SK-N-SH treated with all-trans-retinoic acid at 6 μM for 48 hours (cell line): Measurements from ENCODE around the gene SH2D1B.
A peak's percentile ranks its signal among the peaks of the same experiment; 100 is the strongest.
"Not testable (repeated sequence)": the region's sequence is repeated elsewhere in the genome, so short reads cannot be mapped to it uniquely, and the experiment has no call there.

Experiments
- ATAC-seq: fragments of 200-7000 bp; cut with Tn5 transposase; 3 replicates; pipeline ENCODE4 v1.9.1; 2020; ENCODE audit warnings: mild to moderate bottlenecking, moderate library complexity
- ARNTL ChIP-seq: fragments of 450-650 bp; formaldehyde crosslinking; IDR thresholded peaks from 2 replicates; pipeline ENCODE4 v1.5.0; 2020; ENCODE audit warnings: low read depth, mild to moderate bottlenecking, moderate library complexity, borderline replicate concordance
- BACH2 ChIP-seq: fragments of 250-450 bp; sonication (Bioruptor Pico); IDR thresholded peaks from 2 replicates; pipeline ENCODE4 v1.9.0; 2021; ENCODE audit warnings: mild to moderate bottlenecking, borderline replicate concordance
- CREB5 ChIP-seq: fragments of 250-450 bp; sonication (Bioruptor Pico); IDR thresholded peaks from 2 replicates; pipeline ENCODE4 v1.5.1; 2020; ENCODE audit warnings: low read depth, mild to moderate bottlenecking, moderate library complexity
- CSDC2 ChIP-seq: fragments of 250-450 bp; sonication (Bioruptor Pico); IDR thresholded peaks from 2 replicates; pipeline ENCODE4 v1.5.0; 2020; ENCODE audit warnings: mild to moderate bottlenecking, moderate library complexity
- ESRRG ChIP-seq: fragments of 250-450 bp; sonication (Bioruptor Pico); IDR thresholded peaks from 2 replicates; pipeline ENCODE4 v1.6.1; 2021; ENCODE audit warnings: mild to moderate bottlenecking
- GLIS3 ChIP-seq: fragments of 250-450 bp; sonication (Bioruptor Pico); IDR thresholded peaks from 2 replicates; pipeline ENCODE4 v1.5.0; 2020; ENCODE audit warnings: mild to moderate bottlenecking, moderate library complexity
- ISL1 ChIP-seq: fragments of 250-450 bp; sonication (Bioruptor Pico); IDR thresholded peaks from 2 replicates; pipeline ENCODE4 v2.1.2; 2022; ENCODE audit warnings: mild to moderate bottlenecking, moderate library complexity
- OSR1 ChIP-seq: fragments of 250-450 bp; sonication (Bioruptor Pico); IDR thresholded peaks from 2 replicates; pipeline ENCODE4 v1.8.0; 2022; ENCODE audit warnings: moderate library complexity, mild to moderate bottlenecking, inconsistent platforms
- PATZ1 ChIP-seq: fragments of 250-450 bp; sonication (Bioruptor Pico); IDR thresholded peaks from 2 replicates; pipeline ENCODE4 v1.8.0; 2020; ENCODE audit warnings: mild to moderate bottlenecking, moderate library complexity, borderline replicate concordance
- POU6F1 ChIP-seq: fragments of 250-450 bp; sonication (Bioruptor Pico); IDR thresholded peaks from 2 replicates; pipeline ENCODE4 v1.8.0; 2021; ENCODE audit warnings: low read depth, mild to moderate bottlenecking, moderate library complexity, borderline replicate concordance
- RARB ChIP-seq: fragments of 250-450 bp; sonication (Bioruptor Pico); IDR thresholded peaks from 2 replicates; pipeline ENCODE4 v1.8.0; 2021; ENCODE audit warnings: mild to moderate bottlenecking, moderate library complexity
- SNAI2 ChIP-seq: fragments of 250-450 bp; sonication (Bioruptor Pico); IDR thresholded peaks from 2 replicates; pipeline ENCODE4 v1.5.0; 2020; ENCODE audit warnings: mild to moderate bottlenecking, moderate library complexity
- TCF4 ChIP-seq: fragments of 250-450 bp; sonication (Bioruptor Pico); IDR thresholded peaks from 2 replicates; pipeline ENCODE4 v1.8.0; 2021; ENCODE audit warnings: mild to moderate bottlenecking, moderate library complexity, borderline replicate concordance
- TOX ChIP-seq: fragments of 250-450 bp; sonication (Bioruptor Pico); IDR thresholded peaks from 2 replicates; pipeline ENCODE4 v1.8.0; 2021; ENCODE audit warnings: mild to moderate bottlenecking, moderate library complexity, borderline replicate concordance
- TSHZ2 ChIP-seq: fragments of 250-450 bp; sonication (Bioruptor Pico); IDR thresholded peaks from 2 replicates; pipeline ENCODE4 v1.5.0; 2020; ENCODE audit warnings: mild to moderate bottlenecking, moderate library complexity
- ZC3H10 ChIP-seq: fragments of 250-450 bp; sonication (Bioruptor Pico); IDR thresholded peaks from 2 replicates; pipeline ENCODE4 v1.5.1; 2021; ENCODE audit warnings: mild to moderate bottlenecking, moderate library complexity
- ZFP3 ChIP-seq: fragments of 250-450 bp; sonication (Bioruptor Pico); IDR thresholded peaks from 2 replicates; pipeline ENCODE4 v1.5.0; 2020; ENCODE audit warnings: mild to moderate bottlenecking, moderate library complexity
- ZFP30 ChIP-seq: fragments of 450-650 bp; formaldehyde crosslinking; IDR thresholded peaks from 2 replicates; pipeline ENCODE4 v1.5.0; 2022; ENCODE audit warnings: mild to moderate bottlenecking, moderate library complexity
- ZNF565 ChIP-seq: fragments of 450-650 bp; formaldehyde crosslinking; conservative IDR thresholded peaks from 2 replicates; pipeline ENCODE4 v1.5.0; 2020; ENCODE audit warnings: low read depth, mild to moderate bottlenecking, moderate library complexity
- ZNF70 ChIP-seq: fragments of 450-650 bp; formaldehyde crosslinking; IDR thresholded peaks from 2 replicates; pipeline ENCODE4 v1.5.0; 2020; ENCODE audit warnings: mild to moderate bottlenecking, moderate library complexity
- ZNF8 ChIP-seq: fragments of 450-650 bp; formaldehyde crosslinking; IDR thresholded peaks from 2 replicates; pipeline ENCODE4 v1.5.0; 2020; ENCODE audit warnings: mild to moderate bottlenecking, moderate library complexity

SH2D1B gene

DNA sequence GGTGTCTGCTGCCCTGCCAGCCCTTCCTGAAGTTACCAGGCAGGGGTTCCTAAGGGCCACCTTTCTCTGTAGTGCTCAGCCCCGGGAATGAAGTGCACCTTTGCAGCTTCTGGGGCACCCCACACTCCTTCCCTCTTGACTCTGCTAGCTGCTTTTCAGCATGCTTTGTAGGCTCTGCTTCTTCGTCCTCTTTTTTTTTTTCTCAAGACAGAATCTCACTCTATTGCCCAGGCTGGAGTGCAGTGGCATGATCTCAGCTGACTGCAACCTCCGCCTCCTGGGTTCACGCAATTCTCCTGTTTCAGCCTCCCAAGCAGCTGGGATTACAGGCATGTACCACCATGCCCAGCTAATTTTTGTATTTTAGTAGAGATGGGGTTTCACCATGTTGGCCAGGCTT is 60.1 kb downstream of the SH2D1B start:
- ATAC-seq: not testable (repeated sequence)

GRCh38 chr1:162351246-162351842 is 60.6 kb downstream of the SH2D1B start:
- TF ChIP-seq ZNF565 (no peak), BACH2 (CRISPR knock-in tag) (no peak)
- ATAC-seq: no peak

- no peak for TF ChIP-seq BACH2 (CRISPR knock-in tag)
- no peak for TF ChIP-seq GLIS3 (CRISPR knock-in tag)
- TF ChIP-seq ZFP3: no peak
- TF ChIP-seq TOX (CRISPR knock-in tag): no peak
- no peak for TF ChIP-seq TCF4 (CRISPR knock-in tag)
- TF ChIP-seq TSHZ2: no peak
- no peak for TF ChIP-seq ARNTL (CRISPR knock-in tag)
- TF ChIP-seq RARB (CRISPR knock-in tag): no peak
- no peak for TF ChIP-seq ZFP30 (CRISPR knock-in tag)
- no peak for TF ChIP-seq PATZ1 (CRISPR knock-in tag)
- no peak for TF ChIP-seq SNAI2 (CRISPR knock-in tag)
- no peak for TF ChIP-seq ZNF70 (CRISPR knock-in tag)
- TF ChIP-seq ISL1: no peak
- no peak for TF ChIP-seq ZNF8 (CRISPR knock-in tag)
- no peak for TF ChIP-seq POU6F1
- peak; percentile 85 for ATAC-seq
These were observed 62.2 kb downstream of the SH2D1B start for GRCh38 chr1:162349635-162350330.

GRCh38 chr1:162347281-162347680 is 64.7 kb downstream of the SH2D1B start:
- ATAC-seq: no peak

More at GRCh38 chr1:162347281-162347680, 64.7 kb downstream of the SH2D1B start:
- no peak for TF ChIP-seq ZC3H10 (CRISPR knock-in tag)
- no peak for TF ChIP-seq ISL1
- no peak for TF ChIP-seq ZNF565
- TF ChIP-seq ESRRG (CRISPR knock-in tag): no peak
- TF ChIP-seq ZFP30 (CRISPR knock-in tag): no peak
- no peak for TF ChIP-seq TOX (CRISPR knock-in tag)
- TF ChIP-seq ZFP3: no peak
- no peak for TF ChIP-seq OSR1 (CRISPR knock-in tag)
- TF ChIP-seq CREB5 (CRISPR knock-in tag): no peak
- no peak for TF ChIP-seq ZNF70 (CRISPR knock-in tag)
- TF ChIP-seq TCF4 (CRISPR knock-in tag): no peak
- TF ChIP-seq PATZ1 (CRISPR knock-in tag): no peak
- TF ChIP-seq BACH2 (CRISPR knock-in tag): no peak
- no peak for TF ChIP-seq CSDC2
- no peak for TF ChIP-seq POU6F1
- TF ChIP-seq GLIS3 (CRISPR knock-in tag): no peak
- no peak for TF ChIP-seq RARB (CRISPR knock-in tag)
- no peak for TF ChIP-seq ARNTL (CRISPR knock-in tag)
- TF ChIP-seq, all 23 proteins: peak for 0
